Left ventricle myocardium inferior (tissue), 1 donor: ENCODE data around the gene MED27. TPM values are rescaled to one million over a fixed set of nuclear protein-coding genes. Genes with fewer than 3 reads are reported as not detected.

Experiments used
- DNase-seq: peaks from one replicate; pipeline ENCODE4 v3.0.0-alpha.2; 2020
- H3K27ac ChIP-seq: fragments of 200-600 bp; replicated peaks from 2 replicates; pipeline ENCODE4 v1.8.0; 2021
- H3K27me3 ChIP-seq: fragments of 200-600 bp; 2 replicates; pipeline ENCODE4 v1.8.0; 2021; ENCODE audit warnings: low read depth
- H3K36me3 ChIP-seq: fragments of 200-600 bp; 2 replicates; pipeline ENCODE4 v1.8.0; 2021
- H3K4me1 ChIP-seq: fragments of 200-600 bp; 2 replicates; pipeline ENCODE4 v1.8.0; 2021
- H3K4me3 ChIP-seq: fragments of 200-600 bp; 2 replicates; pipeline ENCODE4 v1.8.0; 2021; ENCODE audit warnings: mild to moderate bottlenecking, moderate library complexity
- H3K9me3 ChIP-seq: fragments of 200-600 bp; replicated peaks from 2 replicates; pipeline ENCODE4 v1.8.0; 2021
- CTCF ChIP-seq: fragments of 200-600 bp; IDR thresholded peaks from 2 replicates; pipeline ENCODE4 v1.8.0; 2021; ENCODE audit warnings: antibody characterized with exemption, mild to moderate bottlenecking, borderline replicate concordance
- intact Hi-C: fragments of 100-400 bp; cut with micrococcal nuclease; formaldehyde crosslinking; loops from one replicate; pipeline ENCODE4 v1.11.0; 2022
- total RNA-seq: library from RNA; stranded (reverse); fragmentation: NEBNext Ultra II Directional; extraction: Animal tissue kit (Norgen Biotek cat#: 25700); gene quantifications from one replicate; pipeline ENCODE4 v1.2.1, GENCODE V29; 2021
- donor health status: DM: no; HTN: yes; CAD: no; lungs with severe emphysema.

MED27 gene
- total RNA-seq, 1 donor from 2014 or later: 16.3 TPM

GRCh38 chr9:131880833-131881583 is 198.7 kb downstream of the MED27 start:
- no peak for DNase-seq
- Histone ChIP-seq H3K36me3 (peaks cover 5% of the 10 kb centered on the region), H3K4me3 (no peak overlapping the region), H3K4me1 (peaks cover 25% of the 10 kb centered on the region), H3K9me3 (no peaks in the 10 kb centered on the region), H3K27ac (no peak overlapping the region), H3K27me3 (no peaks in the 10 kb centered on the region)
- no peak for TF ChIP-seq CTCF
- intact Hi-C loops: no loop called here

GRCh38 chr9:131879911-131880290 is 199.8 kb downstream of the MED27 start:
- intact Hi-C loops: no loop called here
- DNase-seq: no peak

GRCh38 chr9:131879181-131879910 is 200.3 kb downstream of the MED27 start:
- no peak for DNase-seq
- Histone ChIP-seq H3K27ac (no peak overlapping the region), H3K4me3 (no peak overlapping the region), H3K27me3 (no peaks in the 10 kb centered on the region), H3K36me3 (peaks cover 5% of the 10 kb centered on the region), H3K9me3 (no peaks in the 10 kb centered on the region), H3K4me1 (peaks cover 9% of the 10 kb centered on the region)
- intact Hi-C loops: no loop called here
- no peak for TF ChIP-seq CTCF

More at GRCh38 chr9:131879911-131880290, 199.8 kb downstream of the MED27 start:
- Histone ChIP-seq H3K36me3 (peaks cover 5% of the 10 kb centered on the region), H3K27me3 (no peaks in the 10 kb centered on the region), H3K9me3 (no peaks in the 10 kb centered on the region), H3K4me3 (no peak overlapping the region), H3K4me1 (peaks cover 14% of the 10 kb centered on the region), H3K27ac (no peak overlapping the region)
- no peak for TF ChIP-seq CTCF

GRCh38 chr9:131876486-131876885 is 203.2 kb downstream of the MED27 start:
- Histone ChIP-seq H3K36me3 (peaks cover 5% of the 10 kb centered on the region), H3K27me3 (no peaks in the 10 kb centered on the region), H3K9me3 (no peaks in the 10 kb centered on the region), H3K27ac (no peak overlapping the region), H3K4me1 (peaks cover 7% of the 10 kb centered on the region), H3K4me3 (no peak overlapping the region)
- intact Hi-C loops: no loop called here
- no peak for TF ChIP-seq CTCF
- no peak for DNase-seq

GRCh38 chr9:131875828-131876485 is 203.7 kb downstream of the MED27 start:
- Histone ChIP-seq H3K4me1 (peaks cover 2% of the 10 kb centered on the region), H3K9me3 (no peaks in the 10 kb centered on the region), H3K36me3 (peaks cover 5% of the 10 kb centered on the region), H3K27me3 (no peaks in the 10 kb centered on the region), H3K27ac (no peak overlapping the region), H3K4me3 (no peak overlapping the region)
- DNase-seq: no peak
- TF ChIP-seq CTCF: no peak
- intact Hi-C loops: no loop called here
